ENCODE measurements around the gene CDH16.

- TF ChIP-seq POLR2A (IDR thresholded peaks at IDR 0.05) (no peak), CTCF (IDR thresholded peaks at IDR 0.05) (peak in 4 of 5 experiments; percentile 22 to 46 (median 33))
These were observed 10.2 kb upstream of the CDH16 start for GRCh38 chr16:66928702-66929388.
